ENCODE data around the gene SYNDIG1.

Gene SYNDIG1

DNA sequence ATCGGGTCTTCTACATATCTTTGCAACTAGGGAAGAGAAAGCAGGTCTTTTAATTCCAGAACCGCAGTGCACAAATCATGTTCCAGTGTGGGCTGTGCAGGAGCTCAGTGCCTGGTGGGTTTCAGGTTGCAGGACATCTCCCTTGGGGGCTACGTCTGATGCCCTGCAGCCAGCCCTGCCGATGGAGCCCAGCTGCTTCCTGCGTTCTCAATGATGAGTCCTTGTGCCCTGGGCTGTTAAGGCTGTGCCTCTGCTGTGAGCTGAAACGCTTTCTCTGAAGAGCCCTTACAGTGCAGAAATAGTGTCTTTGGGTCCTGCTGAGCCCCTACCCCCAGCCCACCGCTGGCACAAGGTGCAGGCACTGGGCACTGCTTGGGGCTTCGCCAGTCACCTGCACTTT lies 192.9 kb downstream of the SYNDIG1 start:
- DNase-seq (ENCODE audit: low read depth): no peak
- TF ChIP-seq, protein P1, sequence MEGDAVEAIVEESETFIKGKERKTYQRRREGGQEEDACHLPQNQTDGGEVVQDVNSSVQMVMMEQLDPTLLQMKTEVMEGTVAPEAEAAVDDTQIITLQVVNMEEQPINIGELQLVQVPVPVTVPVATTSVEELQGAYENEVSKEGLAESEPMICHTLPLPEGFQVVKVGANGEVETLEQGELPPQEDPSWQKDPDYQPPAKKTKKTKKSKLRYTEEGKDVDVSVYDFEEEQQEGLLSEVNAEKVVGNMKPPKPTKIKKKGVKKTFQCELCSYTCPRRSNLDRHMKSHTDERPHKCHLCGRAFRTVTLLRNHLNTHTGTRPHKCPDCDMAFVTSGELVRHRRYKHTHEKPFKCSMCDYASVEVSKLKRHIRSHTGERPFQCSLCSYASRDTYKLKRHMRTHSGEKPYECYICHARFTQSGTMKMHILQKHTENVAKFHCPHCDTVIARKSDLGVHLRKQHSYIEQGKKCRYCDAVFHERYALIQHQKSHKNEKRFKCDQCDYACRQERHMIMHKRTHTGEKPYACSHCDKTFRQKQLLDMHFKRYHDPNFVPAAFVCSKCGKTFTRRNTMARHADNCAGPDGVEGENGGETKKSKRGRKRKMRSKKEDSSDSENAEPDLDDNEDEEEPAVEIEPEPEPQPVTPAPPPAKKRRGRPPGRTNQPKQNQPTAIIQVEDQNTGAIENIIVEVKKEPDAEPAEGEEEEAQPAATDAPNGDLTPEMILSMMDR (IDR thresholded peaks at IDR 0.05; ENCODE audit: low read length, missing control alignments): no peak
- no peak overlapping the region for H3K4me3 ChIP-seq (replicated peaks; ENCODE audit: low read depth, low read length)

DNA sequence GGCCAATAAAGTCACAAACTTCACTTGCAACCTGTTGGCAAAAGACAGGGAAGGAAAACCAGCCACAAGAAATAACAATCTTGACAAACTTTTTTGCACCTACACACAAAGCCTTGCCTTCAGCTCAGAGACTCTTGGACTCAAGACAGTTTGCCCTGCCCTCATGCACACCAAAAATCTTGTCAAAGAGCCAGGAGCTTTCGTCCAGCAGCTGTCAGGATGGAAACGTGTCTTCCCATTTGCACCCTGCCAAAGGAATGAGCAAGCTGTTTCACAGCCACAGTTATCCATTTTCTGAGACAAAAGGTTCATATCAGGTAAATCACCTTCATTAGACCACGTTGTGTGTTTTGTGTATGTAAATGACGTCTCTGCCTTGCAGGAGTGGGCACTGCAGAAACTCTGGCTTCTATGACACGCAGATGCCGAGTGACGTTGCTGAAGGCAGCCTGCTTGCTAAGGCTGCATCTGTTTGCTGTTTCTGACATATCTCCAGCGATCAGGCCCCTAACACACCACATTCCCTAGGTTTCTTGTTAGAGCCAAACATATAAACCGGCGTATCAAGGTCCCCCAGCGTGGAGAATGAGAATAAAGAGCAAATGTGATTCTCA lies 193.4 kb downstream of the SYNDIG1 start:
- H3K4me3 ChIP-seq (replicated peaks; ENCODE audit: low read depth, low read length): no peak overlapping the region
- DNase-seq (ENCODE audit: low read depth): no peak
- TF ChIP-seq, protein P1 (IDR thresholded peaks at IDR 0.05; ENCODE audit: low read length, missing control alignments): no peak

DNA sequence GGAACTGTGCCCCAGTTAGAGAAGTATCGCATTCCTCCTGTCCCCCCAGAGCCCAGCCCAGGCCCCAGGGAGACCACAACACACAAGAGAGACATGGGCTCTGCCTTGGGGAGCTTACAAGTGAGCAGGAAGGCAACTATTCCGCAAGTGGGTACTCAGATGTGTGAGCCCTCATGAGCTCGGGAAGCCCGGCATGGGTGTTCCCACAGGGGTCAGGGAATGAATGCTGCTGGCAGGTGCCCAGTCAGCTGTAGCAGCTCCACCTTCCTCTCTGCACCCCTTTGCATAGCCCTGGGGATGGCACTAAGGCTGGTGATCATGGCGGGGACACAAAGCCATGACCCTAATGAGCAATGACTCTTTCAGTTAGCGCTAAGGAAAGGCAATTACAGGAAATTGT lies 194.1 kb downstream of the SYNDIG1 start:
- H3K4me3 ChIP-seq (replicated peaks; ENCODE audit: low read depth, low read length): no peak overlapping the region
- TF ChIP-seq, protein P1 (IDR thresholded peaks at IDR 0.05; ENCODE audit: low read length, missing control alignments): no peak
- DNase-seq (ENCODE audit: low read depth): no peak

DNA sequence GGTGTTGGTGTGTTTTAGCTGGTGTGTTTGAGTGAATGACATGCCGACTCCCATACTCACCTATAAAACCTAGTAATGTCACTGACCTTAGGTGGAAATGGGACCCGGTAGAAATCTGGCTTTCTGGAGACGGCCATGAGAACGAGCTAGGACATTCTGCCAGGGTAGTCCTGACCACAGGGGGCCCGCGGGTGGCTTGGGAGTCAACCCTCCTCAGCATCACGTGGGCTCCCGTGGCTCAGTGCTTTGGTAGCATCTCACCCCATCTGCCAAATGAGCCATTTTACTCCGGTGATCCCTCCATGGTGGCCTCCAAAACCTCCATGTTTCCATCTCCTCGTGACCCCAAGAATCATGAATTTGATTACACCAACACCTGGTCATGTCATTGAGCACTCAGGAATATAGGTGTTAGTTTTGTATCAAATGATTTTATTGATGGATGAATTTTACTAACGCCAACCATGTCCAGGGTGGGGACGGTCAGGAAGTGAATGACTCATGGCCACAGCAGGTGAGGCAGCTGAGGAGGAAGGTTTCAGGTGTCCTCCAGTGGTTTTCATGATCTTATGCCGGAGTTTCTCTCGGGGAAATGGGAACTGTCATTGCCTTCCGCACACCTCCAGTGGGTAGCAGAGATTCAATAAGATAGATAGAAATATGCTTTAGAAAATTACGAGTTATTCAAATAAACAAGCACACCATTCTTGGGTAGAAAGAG lies 195.0 kb downstream of the SYNDIG1 start:
- TF ChIP-seq, protein P1 (IDR thresholded peaks at IDR 0.05; ENCODE audit: low read length, missing control alignments): no peak
- H3K4me3 ChIP-seq (replicated peaks; ENCODE audit: low read depth, low read length): no peak overlapping the region
- no peak for DNase-seq (ENCODE audit: low read depth)

DNA sequence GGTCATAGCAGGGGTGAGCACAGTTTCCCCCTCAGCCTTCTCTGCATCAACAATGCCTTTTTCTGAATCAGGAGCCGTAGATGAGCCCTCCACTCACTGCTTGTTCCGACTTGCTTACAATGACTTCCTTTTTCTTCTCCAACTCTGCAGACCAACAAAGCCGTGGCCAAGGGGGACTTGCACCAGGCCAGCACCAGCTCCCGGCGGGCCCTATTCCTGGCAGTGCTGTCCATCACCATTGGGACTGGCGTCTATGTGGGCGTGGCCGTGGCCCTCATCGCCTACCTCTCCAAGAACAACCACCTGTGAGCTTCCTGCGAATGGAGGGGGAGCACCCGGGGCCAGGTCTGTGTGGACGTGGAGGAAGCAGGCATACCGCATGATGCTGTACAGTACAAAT lies 195.8 kb downstream of the SYNDIG1 start:
- no peak overlapping the region for H3K4me3 ChIP-seq (replicated peaks; ENCODE audit: low read depth, low read length)
- TF ChIP-seq, protein P1 (IDR thresholded peaks at IDR 0.05; ENCODE audit: low read length, missing control alignments): no peak
- no peak for DNase-seq (ENCODE audit: low read depth)

DNA sequence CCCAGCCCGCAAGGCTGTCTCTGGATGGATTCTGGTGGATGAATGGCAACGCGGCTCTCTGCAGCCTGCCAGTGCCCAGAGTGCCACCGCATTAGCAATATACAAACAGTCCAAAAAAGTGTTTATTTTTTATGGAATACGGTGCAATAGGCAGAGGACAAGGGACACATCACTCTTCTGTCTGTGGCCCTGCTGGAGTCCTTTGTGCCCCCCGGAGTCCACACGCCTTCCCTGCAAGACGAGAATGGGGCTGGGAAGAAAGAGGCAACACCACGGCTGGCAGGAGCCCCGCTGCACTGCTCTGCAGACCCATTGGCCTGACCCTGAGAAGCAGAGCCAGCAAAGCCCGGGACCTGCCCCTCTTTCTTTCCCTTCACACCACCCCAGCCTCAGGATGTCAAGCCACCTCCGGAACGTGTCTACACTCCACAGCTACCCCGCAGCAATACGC lies 196.3 kb downstream of the SYNDIG1 start:
- no peak for DNase-seq (ENCODE audit: low read depth)
- no peak overlapping the region for H3K4me3 ChIP-seq (replicated peaks; ENCODE audit: low read depth, low read length)
- TF ChIP-seq, protein P1 (IDR thresholded peaks at IDR 0.05; ENCODE audit: low read length, missing control alignments): no peak
